Measurements from ENCODE around the gene IGSF23. TPM values are rescaled to one million over a fixed set of nuclear protein-coding genes. Genes with fewer than 3 reads are reported as not detected.
"Not testable (repeated sequence)": the region's sequence is repeated elsewhere in the genome, so short reads cannot be mapped to it uniquely, and the experiment has no call there.

The IGSF23 gene
- total RNA-seq, 2 donors from 2014 or later: not detected

DNA sequence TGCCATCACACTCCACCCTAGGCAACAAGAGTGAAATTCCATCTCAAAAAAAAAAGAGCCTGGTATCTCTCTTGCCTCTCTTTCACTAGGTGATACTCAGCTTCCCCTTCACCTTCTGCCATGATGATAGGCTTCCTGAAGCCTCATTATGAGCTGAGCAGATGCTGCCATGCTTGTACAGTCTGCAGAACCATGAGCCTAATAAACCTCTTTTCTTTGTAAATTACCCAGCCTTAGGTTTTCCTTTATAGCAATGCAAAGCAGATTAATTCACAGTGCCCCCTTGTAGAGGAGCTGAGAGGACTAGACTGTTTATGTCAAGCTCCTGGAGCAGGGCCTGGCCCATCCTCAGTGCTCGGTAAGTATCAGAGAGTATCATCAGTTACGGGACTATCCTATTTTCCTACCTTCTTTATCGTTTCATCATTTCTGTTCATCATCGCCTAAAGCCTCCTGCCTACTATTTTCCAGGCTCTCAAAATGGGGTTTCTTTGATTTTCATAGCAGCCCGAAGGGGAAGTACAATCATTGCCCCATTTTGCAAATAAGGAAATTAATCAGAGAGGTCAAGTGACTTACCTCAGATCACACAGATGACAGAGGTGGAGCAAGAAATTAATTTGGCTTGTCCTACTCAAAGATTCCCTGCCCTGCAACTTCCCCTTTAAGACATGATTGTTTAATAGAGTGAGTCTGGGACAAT lies 33.5 kb upstream of the IGSF23 start:
- no peak overlapping the region for H3K4me3 Mint-ChIP-seq
- no peak overlapping the region for H3K27ac Mint-ChIP-seq
- H3K27me3 Mint-ChIP-seq: peaks cover 6% of the 10 kb centered on the region
- H3K9me3 Mint-ChIP-seq: peaks cover 3% of the 10 kb centered on the region
- no peaks in the 10 kb centered on the region for H3K36me3 Mint-ChIP-seq (ENCODE audit: low read depth)
- no peaks in the 10 kb centered on the region for H3K4me1 Mint-ChIP-seq
- ATAC-seq (replicated peaks): no peak

DNA sequence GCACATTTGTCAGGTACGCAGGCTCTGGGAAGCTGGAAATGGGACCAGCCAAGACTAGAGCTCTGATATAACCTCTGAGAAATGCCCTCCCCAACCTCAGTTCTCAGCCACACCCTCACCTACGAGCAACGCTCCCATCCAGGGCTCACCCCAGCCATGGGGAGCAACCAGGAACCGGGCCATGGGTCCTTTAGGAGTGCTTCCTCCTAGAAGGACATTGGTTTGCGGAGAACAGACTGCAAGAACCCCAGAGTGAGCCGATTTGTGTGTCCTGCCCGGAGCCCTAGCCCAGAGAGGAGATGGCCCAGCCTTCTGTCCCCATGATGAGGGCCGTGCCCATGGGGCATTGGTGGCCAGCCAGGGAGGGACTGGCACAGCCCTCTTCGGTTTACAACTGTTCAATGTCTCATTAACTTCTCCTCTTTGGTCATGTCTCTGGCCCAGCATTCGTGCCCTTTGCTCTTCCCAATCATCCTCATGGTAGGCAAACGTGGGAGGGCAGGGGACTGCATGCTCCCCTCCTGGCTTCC lies 32.9 kb upstream of the IGSF23 start:
- H3K27me3 Mint-ChIP-seq: peaks cover 6% of the 10 kb centered on the region
- ATAC-seq (replicated peaks): no peak
- H3K9me3 Mint-ChIP-seq: peaks cover 3% of the 10 kb centered on the region
- H3K27ac Mint-ChIP-seq: no peak overlapping the region
- H3K4me3 Mint-ChIP-seq: no peak overlapping the region
- H3K36me3 Mint-ChIP-seq (ENCODE audit: low read depth): no peaks in the 10 kb centered on the region
- no peaks in the 10 kb centered on the region for H3K4me1 Mint-ChIP-seq

DNA sequence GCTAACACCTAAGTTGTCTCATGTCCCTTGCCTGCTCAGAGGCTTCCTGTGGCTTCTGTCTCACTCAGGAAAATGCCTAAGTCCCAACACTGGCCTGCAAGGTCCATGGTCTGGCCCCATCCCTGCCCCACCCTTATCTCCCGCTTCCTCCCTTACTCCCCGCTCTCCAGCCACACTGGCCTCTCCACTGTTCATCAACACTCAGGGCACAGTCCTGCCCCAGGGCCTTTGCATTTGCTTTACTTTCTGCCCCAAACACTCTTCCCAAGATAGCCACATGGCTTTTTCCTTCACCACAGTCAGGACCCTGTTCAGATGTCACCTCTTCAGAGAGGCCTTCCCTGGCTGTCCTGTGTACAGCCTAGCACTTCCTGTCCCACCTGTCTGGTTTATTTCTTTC lies 32.1 kb upstream of the IGSF23 start:
- H3K27ac Mint-ChIP-seq: no peak overlapping the region
- H3K4me1 Mint-ChIP-seq: no peaks in the 10 kb centered on the region
- H3K9me3 Mint-ChIP-seq: peaks cover 3% of the 10 kb centered on the region
- no peaks in the 10 kb centered on the region for H3K36me3 Mint-ChIP-seq (ENCODE audit: low read depth)
- no peak for ATAC-seq (replicated peaks)
- H3K4me3 Mint-ChIP-seq: no peak overlapping the region
- peaks cover 6% of the 10 kb centered on the region for H3K27me3 Mint-ChIP-seq

DNA sequence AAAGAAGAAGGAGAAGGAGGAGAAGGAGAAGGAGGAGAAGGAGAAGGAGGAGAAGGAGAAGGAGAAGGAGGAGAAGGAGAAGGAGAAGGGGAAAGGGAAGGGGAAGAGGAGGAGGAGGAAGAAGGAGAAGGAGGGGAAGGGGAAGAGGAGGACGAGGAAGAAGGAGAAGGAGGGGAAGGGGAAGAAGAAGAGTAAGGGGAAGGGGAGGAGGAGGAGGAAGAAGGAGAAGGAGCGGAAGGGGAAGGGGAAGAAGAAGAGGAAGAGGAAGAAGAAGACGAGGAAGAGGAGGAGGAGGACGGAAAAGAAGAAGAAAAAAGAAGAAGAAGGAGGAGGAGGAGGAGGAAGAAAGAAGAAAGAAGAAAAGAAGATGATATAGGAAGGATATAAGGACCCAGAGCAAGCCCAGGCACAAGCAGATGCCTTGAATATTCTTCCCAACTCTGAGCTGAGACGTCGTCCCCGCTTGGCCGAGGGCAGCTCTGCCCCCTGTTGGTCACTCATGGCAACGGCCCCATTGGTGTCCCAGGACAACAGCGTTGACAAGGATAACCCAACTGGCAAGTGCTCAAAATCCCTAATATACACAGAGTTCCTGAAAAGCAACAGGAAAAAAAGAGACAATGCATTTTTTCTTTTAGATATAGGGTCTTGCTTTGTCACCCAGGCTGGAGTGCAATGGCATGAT lies 30.6 kb upstream of the IGSF23 start:
- no peaks in the 10 kb centered on the region for H3K4me1 Mint-ChIP-seq
- no peaks in the 10 kb centered on the region for H3K36me3 Mint-ChIP-seq (ENCODE audit: low read depth)
- peaks cover 6% of the 10 kb centered on the region for H3K27me3 Mint-ChIP-seq
- no peak overlapping the region for H3K4me3 Mint-ChIP-seq
- no peak for ATAC-seq (replicated peaks)
- no peak overlapping the region for H3K27ac Mint-ChIP-seq
- H3K9me3 Mint-ChIP-seq: peaks cover 9% of the 10 kb centered on the region

DNA sequence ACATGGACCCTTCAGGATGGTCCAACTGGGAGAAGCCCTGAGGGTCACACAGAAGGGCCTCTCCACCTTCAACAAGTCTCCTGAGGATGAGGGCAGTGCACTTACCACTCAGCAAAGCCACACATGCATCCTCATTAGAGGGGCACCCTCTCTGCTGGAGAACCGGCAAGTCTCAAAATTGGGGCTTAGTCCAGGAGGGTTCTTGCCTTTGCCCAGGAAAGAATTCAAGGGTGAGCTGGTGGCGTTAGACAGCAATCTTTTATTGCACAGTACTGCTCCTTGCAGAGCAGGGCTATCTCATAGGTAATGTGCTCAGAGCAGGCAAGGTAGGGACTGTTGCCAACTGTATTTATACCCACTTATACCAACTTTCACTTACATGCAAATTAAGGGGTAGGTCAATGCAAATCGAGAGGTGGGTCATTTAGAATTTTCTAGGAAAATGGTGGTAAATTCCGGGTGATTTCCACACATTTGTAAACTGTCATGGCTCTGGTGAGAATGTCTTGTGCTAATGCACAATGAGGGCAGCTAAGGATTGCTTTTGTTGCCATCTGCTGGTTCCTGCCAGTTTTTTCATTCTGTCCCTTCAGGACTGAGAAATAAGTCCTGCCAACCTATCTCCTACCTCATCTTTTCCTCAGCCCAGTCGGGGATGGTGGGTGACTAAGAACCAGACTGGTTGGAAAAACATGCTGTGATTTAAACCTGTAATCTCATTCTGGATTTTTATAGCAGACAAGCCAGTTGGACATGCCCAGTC lies 27.8 kb upstream of the IGSF23 start:
- Mint-ChIP-seq H3K4me3 (no peak overlapping the region), H3K27me3 (peaks cover 6% of the 10 kb centered on the region), H3K9me3 (peaks cover 9% of the 10 kb centered on the region), H3K27ac (no peak overlapping the region), H3K4me1 (no peaks in the 10 kb centered on the region), H3K36me3 (ENCODE audit: low read depth) (no peaks in the 10 kb centered on the region)
- ATAC-seq (replicated peaks): no peak

DNA sequence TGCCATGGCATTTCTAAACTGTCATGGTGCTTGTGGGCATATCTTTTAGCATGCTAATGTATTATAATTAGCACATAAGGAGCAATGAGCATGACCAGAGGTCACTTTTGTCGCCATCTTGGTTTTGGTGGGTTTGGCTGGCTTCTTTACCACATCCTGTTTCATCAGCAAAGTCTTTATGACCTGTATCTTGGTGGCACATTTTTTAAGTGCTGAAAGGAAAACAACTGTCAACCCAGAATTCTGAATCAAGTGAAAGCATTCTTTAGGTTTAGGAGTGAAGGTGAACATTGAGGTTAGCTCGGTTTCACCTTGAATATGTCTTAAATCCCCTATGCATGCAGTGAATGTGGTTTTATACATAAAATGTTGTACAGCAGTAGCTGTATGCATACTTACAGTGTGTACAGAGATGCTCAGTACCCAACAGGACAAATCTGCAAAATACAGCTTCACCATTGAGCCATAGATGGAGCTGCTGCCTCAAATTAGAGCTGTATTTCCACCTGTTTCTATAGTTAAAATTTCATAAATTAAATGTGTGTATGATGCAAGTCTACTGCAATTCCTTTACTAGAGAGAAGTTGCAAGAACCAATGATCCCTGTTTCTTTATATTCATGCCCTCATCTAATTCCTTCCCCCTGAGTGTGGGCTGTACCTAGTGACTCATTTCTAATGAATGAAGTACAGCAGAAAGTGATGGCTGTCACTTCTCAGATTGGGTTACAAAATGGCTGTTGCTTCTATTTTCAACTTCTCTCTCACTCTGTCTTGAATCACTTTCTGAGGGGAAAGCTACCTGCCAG lies 25.2 kb upstream of the IGSF23 start:
- H3K9me3 Mint-ChIP-seq: peaks cover 5% of the 10 kb centered on the region
- H3K27ac Mint-ChIP-seq: peak overlapping the region; percentile 70
- no peaks in the 10 kb centered on the region for H3K36me3 Mint-ChIP-seq (ENCODE audit: low read depth)
- peak; percentile 78 for ATAC-seq (replicated peaks)
- peaks cover 10% of the 10 kb centered on the region for H3K27me3 Mint-ChIP-seq
- H3K4me1 Mint-ChIP-seq: no peaks in the 10 kb centered on the region
- H3K4me3 Mint-ChIP-seq: no peak overlapping the region

DNA sequence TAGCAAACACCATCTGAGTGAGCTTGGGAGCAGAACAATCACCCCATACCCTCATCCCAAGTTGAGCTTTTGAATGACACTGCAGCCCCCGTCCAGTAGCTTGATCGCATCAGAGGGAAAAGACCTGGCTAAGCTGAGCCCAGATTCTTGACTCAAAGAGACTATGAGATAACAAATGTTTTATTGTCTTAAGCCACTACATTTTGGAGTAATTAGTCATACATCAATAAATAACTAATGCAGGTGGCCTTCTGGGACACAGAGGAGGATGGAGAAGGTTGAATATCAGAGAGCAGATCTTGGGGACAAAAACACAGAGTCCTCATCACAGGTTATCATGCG lies 24.6 kb upstream of the IGSF23 start:
- Mint-ChIP-seq H3K36me3 (ENCODE audit: low read depth) (no peaks in the 10 kb centered on the region), H3K4me1 (no peaks in the 10 kb centered on the region), H3K27ac (no peak overlapping the region), H3K27me3 (peaks cover 10% of the 10 kb centered on the region), H3K4me3 (no peak overlapping the region), H3K9me3 (peaks cover 5% of the 10 kb centered on the region)
- no peak for ATAC-seq (replicated peaks)

DNA sequence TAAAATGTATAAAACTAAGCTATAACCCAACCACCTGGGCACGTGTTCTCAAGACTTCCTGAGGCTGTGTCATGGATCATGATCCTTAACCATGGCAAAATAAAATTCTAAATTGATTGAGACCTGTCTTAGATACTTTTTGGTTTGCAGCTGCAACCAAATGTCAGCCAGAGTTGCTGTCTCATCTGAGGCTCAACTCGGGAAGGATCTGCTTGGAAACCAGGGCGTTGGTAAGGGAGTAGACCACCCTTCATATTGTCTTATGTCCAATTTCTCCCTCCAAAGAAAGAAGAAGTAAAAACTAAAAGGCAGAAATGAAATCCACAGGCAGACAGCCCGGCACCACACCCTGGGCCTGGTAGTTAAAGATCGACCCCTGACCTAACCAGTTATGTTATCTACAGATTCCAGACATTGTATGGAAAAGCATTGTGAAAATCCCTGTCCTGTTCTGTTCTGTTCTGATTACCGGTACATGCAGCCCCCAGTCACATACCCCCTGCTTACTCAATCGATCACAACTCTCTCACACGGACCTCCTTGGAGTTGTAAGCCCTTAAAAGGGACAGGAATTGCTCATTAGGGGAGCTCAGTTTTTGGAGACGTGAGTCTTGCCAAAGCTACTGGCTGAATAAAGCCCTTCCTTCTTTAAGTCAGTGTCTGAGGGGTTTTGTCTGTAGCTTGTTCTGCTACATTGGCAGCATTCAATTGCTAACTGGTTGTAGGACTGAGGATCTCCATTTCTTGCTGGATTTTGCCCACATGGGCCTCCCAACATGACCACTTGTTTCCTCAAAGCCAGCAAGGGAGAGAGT lies 22.9 kb upstream of the IGSF23 start:
- Mint-ChIP-seq H3K27ac (no peak overlapping the region), H3K27me3 (peaks cover 11% of the 10 kb centered on the region), H3K36me3 (ENCODE audit: low read depth) (no peaks in the 10 kb centered on the region), H3K9me3 (peaks cover 5% of the 10 kb centered on the region), H3K4me1 (no peaks in the 10 kb centered on the region), H3K4me3 (no peak overlapping the region)
- ATAC-seq (replicated peaks): no peak

DNA sequence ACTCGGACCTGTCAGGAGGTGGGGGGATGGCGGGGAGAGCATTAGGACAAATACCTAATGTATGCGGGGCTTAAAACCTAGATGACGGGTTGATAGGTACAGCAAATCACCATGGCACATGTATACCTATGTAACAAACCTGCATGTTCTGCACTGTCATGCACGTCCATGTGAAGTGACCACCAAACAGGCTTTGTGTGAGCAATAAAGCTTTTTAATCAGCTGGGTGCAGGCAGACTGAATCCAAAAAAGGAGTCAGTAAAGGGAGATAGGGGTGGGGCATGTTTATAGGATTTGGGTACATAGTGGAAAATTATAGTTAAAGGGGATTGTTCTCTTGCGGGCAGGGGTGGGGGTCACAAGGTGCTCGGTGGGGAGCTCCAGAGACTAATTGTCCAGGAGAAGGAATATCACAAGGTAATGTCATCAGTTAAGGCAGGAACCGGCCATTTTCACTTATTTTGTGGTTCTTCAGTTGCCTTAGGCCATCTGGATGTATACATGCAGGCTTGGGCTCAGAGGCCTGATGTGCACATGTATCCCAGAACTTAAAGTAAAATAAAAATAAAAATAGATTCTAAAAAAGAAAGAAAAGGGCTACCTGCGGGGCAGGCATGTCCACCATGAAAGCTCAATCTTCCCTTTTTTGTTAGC lies 21.9 kb upstream of the IGSF23 start:
- H3K4me3 Mint-ChIP-seq; H3K4me1 Mint-ChIP-seq; H3K9me3 Mint-ChIP-seq; ATAC-seq (replicated peaks); H3K36me3 Mint-ChIP-seq (ENCODE audit: low read depth); H3K27ac Mint-ChIP-seq: not testable (repeated sequence)
- H3K27me3 Mint-ChIP-seq: peaks cover 16% of the 10 kb centered on the region

DNA sequence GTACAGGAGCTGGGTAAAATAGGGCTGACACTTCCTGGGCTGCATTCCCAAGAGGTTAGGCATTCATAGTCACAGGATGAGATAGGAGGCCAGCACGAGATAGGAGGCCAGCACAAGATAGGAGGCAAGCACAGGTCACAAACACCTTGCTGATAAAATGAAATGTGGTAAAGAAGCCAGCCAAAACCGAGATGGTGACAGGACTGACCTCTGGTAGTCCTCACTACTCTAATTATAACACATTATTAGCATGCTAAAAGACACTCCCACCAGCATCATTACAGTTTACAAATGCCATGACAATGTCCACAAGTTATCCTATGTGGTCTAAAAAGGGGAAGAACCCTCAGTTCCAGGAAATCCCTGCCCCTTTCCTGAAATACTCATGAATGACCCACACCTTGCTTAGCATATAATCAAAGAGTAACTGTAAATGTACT lies 20.9 kb upstream of the IGSF23 start:
- Mint-ChIP-seq H3K27ac (no peak overlapping the region), H3K36me3 (ENCODE audit: low read depth) (no peaks in the 10 kb centered on the region), H3K27me3 (peaks cover 18% of the 10 kb centered on the region), H3K4me1 (no peaks in the 10 kb centered on the region), H3K4me3 (no peak overlapping the region), H3K9me3 (peaks cover under 1% of the 10 kb centered on the region)
- no peak for ATAC-seq (replicated peaks)

DNA sequence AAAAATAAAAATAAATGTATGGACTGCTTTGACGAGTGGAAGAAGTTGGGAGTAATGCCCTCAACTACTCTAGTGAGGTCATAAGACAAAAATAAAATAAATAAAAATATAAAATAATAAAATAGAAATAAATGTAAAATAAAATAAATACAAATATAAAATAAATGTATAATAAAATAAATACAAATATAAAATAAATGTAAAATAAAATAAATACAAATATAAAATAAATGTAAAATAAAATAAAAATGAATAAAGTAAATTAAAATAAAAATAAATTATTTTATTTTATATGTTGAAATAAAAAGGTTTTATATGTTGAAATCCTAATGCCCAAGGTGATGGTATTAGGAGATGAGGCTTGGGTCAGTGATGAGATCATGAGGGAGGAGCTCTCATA lies 20.1 kb upstream of the IGSF23 start:
- no peak overlapping the region for H3K4me3 Mint-ChIP-seq
- H3K27ac Mint-ChIP-seq: no peak overlapping the region
- peaks cover 6% of the 10 kb centered on the region for H3K9me3 Mint-ChIP-seq
- no peak for ATAC-seq (replicated peaks)
- H3K36me3 Mint-ChIP-seq (ENCODE audit: low read depth): no peaks in the 10 kb centered on the region
- H3K4me1 Mint-ChIP-seq: no peaks in the 10 kb centered on the region
- peaks cover 26% of the 10 kb centered on the region for H3K27me3 Mint-ChIP-seq

DNA sequence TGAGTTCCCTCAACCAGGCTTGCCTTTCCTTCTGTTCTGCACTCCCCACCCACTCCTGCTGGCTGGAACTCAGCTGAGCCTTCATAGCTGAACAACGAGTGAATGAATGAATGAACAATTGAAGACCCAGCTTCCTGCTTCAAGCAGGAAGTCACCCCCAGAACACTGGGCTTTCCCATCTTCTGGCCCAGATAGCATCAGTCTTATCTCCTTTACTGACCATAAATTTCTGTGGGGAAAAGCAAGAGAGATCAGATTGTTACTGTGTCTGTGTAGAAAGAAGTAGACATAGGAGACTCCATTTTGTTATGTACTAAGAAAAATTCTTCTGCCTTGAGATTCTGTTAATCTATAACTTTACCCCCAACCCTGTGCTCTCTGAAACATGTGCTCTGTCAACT lies 19.5 kb upstream of the IGSF23 start:
- peaks cover 27% of the 10 kb centered on the region for H3K27me3 Mint-ChIP-seq
- not testable (repeated sequence) for H3K4me3 Mint-ChIP-seq; H3K27ac Mint-ChIP-seq; H3K36me3 Mint-ChIP-seq (ENCODE audit: low read depth); H3K4me1 Mint-ChIP-seq; ATAC-seq (replicated peaks)
- H3K9me3 Mint-ChIP-seq: peaks cover 11% of the 10 kb centered on the region

DNA sequence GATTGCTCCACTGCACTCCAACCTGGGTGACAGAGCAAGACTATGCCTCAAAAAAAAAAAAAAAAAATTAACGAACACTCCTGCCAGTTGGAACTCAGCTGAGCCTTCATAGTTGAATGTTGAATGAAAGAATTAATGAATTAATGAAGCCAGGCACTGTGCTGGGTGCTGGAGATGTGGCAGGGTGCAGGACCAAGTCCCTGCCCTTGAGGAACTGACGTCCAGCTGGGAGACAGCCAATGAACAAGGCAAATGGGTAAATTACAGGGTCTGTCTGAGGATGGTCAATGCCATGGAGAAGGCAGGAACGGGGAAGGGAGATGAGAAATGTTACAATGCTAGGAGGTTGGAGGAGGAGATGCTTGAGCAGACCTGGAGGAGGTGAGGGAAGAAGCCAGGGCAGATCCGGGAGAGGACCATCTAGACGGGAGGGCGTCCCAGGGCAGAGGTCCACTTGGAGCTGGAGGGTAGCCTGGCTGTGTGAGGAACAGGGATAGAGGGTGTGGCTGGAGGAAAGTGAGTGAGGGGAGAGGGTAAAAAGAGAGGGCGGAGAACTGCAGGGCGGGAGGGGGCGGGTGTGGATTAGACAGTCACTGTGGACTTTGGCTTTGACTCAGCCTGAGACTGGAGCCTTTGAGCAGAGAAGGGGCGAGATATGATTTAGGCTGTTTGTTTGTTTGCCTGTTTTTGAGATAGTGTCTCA lies 16.8 kb upstream of the IGSF23 start:
- no peak overlapping the region for H3K27ac Mint-ChIP-seq
- H3K36me3 Mint-ChIP-seq (ENCODE audit: low read depth): no peaks in the 10 kb centered on the region
- peaks cover 23% of the 10 kb centered on the region for H3K27me3 Mint-ChIP-seq
- ATAC-seq (replicated peaks): no peak
- no peak overlapping the region for H3K4me3 Mint-ChIP-seq
- no peaks in the 10 kb centered on the region for H3K4me1 Mint-ChIP-seq
- H3K9me3 Mint-ChIP-seq: peaks cover 11% of the 10 kb centered on the region

Data from activated T-helper 17 cell treated with anti-CD3 and anti-CD28 coated beads, Interleukin-2, amount 50 U/mL, for 72 hours (primary cell).